HepG2 (cell line): Measurements from ENCODE around the gene SRSF3. TPM values are rescaled to one million over a fixed set of nuclear protein-coding genes. Genes with fewer than 3 reads are reported as not detected.

Experiments
- ATAC-seq: fragments of 200-7000 bp; cut with Tn5 transposase; 3 replicates; pipeline ENCODE4 v1.9.1; 2020; ENCODE audit warnings: mild to moderate bottlenecking, moderate library complexity
- BruUV-seq: library from RNA; stranded (reverse); fragments of 400-500 nt; replicated peaks from 2 replicates; lab custom pipeline; 2021; lab: Mats Ljungman, UMichigan
- CTCF ChIA-PET: fragments of 300-600 bp; formaldehyde crosslinking; extraction: SDS; loops from one replicate; lab custom pipeline; 2021; ENCODE audit warnings: low total read pairs, inconsistent platforms, low intra/inter-chr PET ratio; lab: Yijun Ruan, JAX
- POLR2A ChIA-PET: fragments of 350-600 bp; sonication (Branson Sonifier 250); formaldehyde crosslinking; loops from one replicate; lab custom pipeline; 2020; ENCODE audit warnings: antibody characterized with exemption, inconsistent platforms; lab: Yijun Ruan, JAX
- DNase-seq: peaks from one replicate; pipeline ENCODE4 v3.0.0-alpha.2; 2015; ENCODE audit warnings: low spot score
- FAIRE-seq: peaks from 3 replicates; lab custom pipeline; 2011; peaks lifted over from hg19 to GRCh38; lab: Jason Lieb, UNC
- H2AFZ ChIP-seq: one replicate; pipeline ENCODE4 v1.6.1; 2011; ENCODE audit warnings: low read length, inconsistent platforms
- H3K27ac ChIP-seq: fragments of 300-600 bp; 3 replicates; pipeline ENCODE4 v1.8.0; 2011; ENCODE audit warnings: mixed run types, mild to moderate bottlenecking, mixed read lengths, low read length, inconsistent platforms; ENCODE audit not compliant: insufficient read depth; ENCODE audit errors: extremely low read length
- H3K27me3 ChIP-seq, 2 experiments: fragments of 200-600 bp in 1 of 2; 2 replicates in 1 of 2; 3 replicates in 1 of 2; pipeline versions ENCODE4 v1.6.0 to v1.8.0; 2011; ENCODE audit warnings: low read length in 2 of 2, mild to moderate bottlenecking in 2 of 2, moderate library complexity in 2 of 2, inconsistent platforms in 1 of 2; ENCODE audit not compliant: insufficient read depth in 2 of 2, control insufficient read depth in 1 of 2
- H3K36me3 ChIP-seq, 2 experiments: fragments of 200-600 bp in 1 of 2; replicated peaks in 1 of 2; 2 replicates in 1 of 2; 3 replicates in 1 of 2; pipeline versions ENCODE4 v1.5.1 to v1.8.0; 2011; ENCODE audit warnings: low read length in 2 of 2, inconsistent platforms in 1 of 2; ENCODE audit not compliant: insufficient read depth in 2 of 2, control insufficient read depth in 1 of 2
- H3K4me1 ChIP-seq: 2 replicates; pipeline ENCODE4 v1.5.1; 2012; ENCODE audit warnings: low read length, inconsistent platforms; ENCODE audit not compliant: insufficient read depth
- H3K4me2 ChIP-seq: 2 replicates; pipeline ENCODE4 v1.6.0; 2011; ENCODE audit warnings: low read depth, low read length, inconsistent platforms
- H3K4me3 ChIP-seq, 3 experiments: fragments of 200-600 bp in 1 of 3; sonication (generic), shearing (Covaris generic) in 1 of 3; replicated peaks in 1 of 3; 2 replicates each; pipeline ENCODE4 v1.5.1; 2011 to 2016; ENCODE audit warnings: low read length in 3 of 3, inconsistent platforms in 2 of 3, low read depth in 2 of 3, mild to moderate bottlenecking in 2 of 3, control low read depth in 1 of 3, mixed read lengths in 1 of 3; ENCODE audit not compliant: insufficient read depth in 1 of 3
- H3K79me2 ChIP-seq: one replicate; pipeline ENCODE4 v1.6.1; 2011; ENCODE audit warnings: low read length, inconsistent platforms; ENCODE audit not compliant: insufficient read depth
- H3K9ac ChIP-seq: 2 replicates; pipeline ENCODE4 v1.6.0; 2011; ENCODE audit warnings: mild to moderate bottlenecking, low read depth, low read length, inconsistent platforms; ENCODE audit not compliant: insufficient read depth
- H3K9me3 ChIP-seq: 2 replicates; pipeline ENCODE4 v1.5.1; 2012; ENCODE audit warnings: mild to moderate bottlenecking, low read length
- H4K20me1 ChIP-seq: 2 replicates; pipeline ENCODE4 v1.6.0; 2011; ENCODE audit warnings: inconsistent platforms, mild to moderate bottlenecking, low read length, moderate library complexity; ENCODE audit not compliant: insufficient read depth
- ARNTL ChIP-seq: sonication (generic); formaldehyde crosslinking; IDR thresholded peaks from 2 replicates; pipeline ENCODE4 v1.4.0; 2020; ENCODE audit warnings: mild to moderate bottlenecking, missing genetic modification reagents
- ELF3 ChIP-seq: IDR thresholded peaks from 2 replicates; pipeline ENCODE4 v1.6.1; 2016; ENCODE audit warnings: missing genetic modification reagents, missing compliant biosample characterization
- HNRNPUL1 ChIP-seq: fragments of 200-400 bp; formaldehyde crosslinking; IDR thresholded peaks from 2 replicates; pipeline ENCODE4 v1.6.1; 2017; ENCODE audit warnings: low read depth, mild to moderate bottlenecking, low read length, moderate library complexity
- KLF13 ChIP-seq: sonication (generic); formaldehyde crosslinking; IDR thresholded peaks from 2 replicates; pipeline ENCODE4 v1.4.0; 2020; ENCODE audit warnings: mild to moderate bottlenecking, missing genetic modification reagents
- NFATC3 ChIP-seq: sonication (generic); formaldehyde crosslinking; IDR thresholded peaks from 2 replicates; pipeline ENCODE4 v1.5.1; 2020; ENCODE audit warnings: mild to moderate bottlenecking, missing genetic modification reagents
- PRDM4 ChIP-seq: sonication (generic); formaldehyde crosslinking; IDR thresholded peaks from 2 replicates; pipeline ENCODE4 v1.9.0; 2021; ENCODE audit warnings: missing genetic modification reagents, borderline replicate concordance
- RCOR2 ChIP-seq: IDR thresholded peaks from 2 replicates; pipeline ENCODE4 v1.6.1; 2016; ENCODE audit warnings: missing biosample characterization, missing genetic modification reagents
- TFDP2 ChIP-seq: sonication (generic); formaldehyde crosslinking; IDR thresholded peaks from 2 replicates; pipeline ENCODE4 v1.4.0; 2020; ENCODE audit warnings: missing genetic modification reagents
- ZFX ChIP-seq: sonication (generic); formaldehyde crosslinking; IDR thresholded peaks from 2 replicates; pipeline ENCODE4 v1.4.0; 2020; ENCODE audit warnings: mild to moderate bottlenecking, low read depth, missing genetic modification reagents, moderate library complexity
- ZNF512 ChIP-seq: sonication (generic); formaldehyde crosslinking; IDR thresholded peaks from 2 replicates; pipeline ENCODE4 v1.4.0; 2020; ENCODE audit warnings: mild to moderate bottlenecking, missing genetic modification reagents
- ZNF609 ChIP-seq: sonication (generic); formaldehyde crosslinking; IDR thresholded peaks from 2 replicates; pipeline ENCODE4 v1.4.0; 2020; ENCODE audit warnings: mild to moderate bottlenecking, missing genetic modification reagents, borderline replicate concordance
- ZNF691 ChIP-seq: sonication (generic); formaldehyde crosslinking; IDR thresholded peaks from 2 replicates; pipeline ENCODE4 v1.4.0; 2020; ENCODE audit warnings: missing genetic modification reagents, low read depth, mild to moderate bottlenecking, borderline replicate concordance
- ZNF790 ChIP-seq: sonication (generic); formaldehyde crosslinking; IDR thresholded peaks from 2 replicates; pipeline ENCODE4 v1.8.0; 2022; ENCODE audit warnings: missing genetic modification reagents, mild to moderate bottlenecking, borderline replicate concordance
- WGBS: methylation state at CpG from one replicate; pipeline ENCODE4 v1.1.6; 2017; ENCODE audit warnings: low lambda C conversion rate; 5-methylcytosine and 5-hydroxymethylcytosine counted together
- in situ Hi-C: cut with HindIII; loops from 2 replicates; pipeline ENCODE4 v1.10.0; 2017; ENCODE audit warnings: low pct_unique_long_range_greater_than_20kb; ENCODE audit not compliant: extremely low pct_ligation_motif_present
- intact Hi-C: fragments of 100-400 bp; cut with micrococcal nuclease; formaldehyde crosslinking; loops from one replicate; pipeline ENCODE4 v1.10.0; 2022; ENCODE audit not compliant: unreplicated experiment
- polyA plus RNA-seq, 8 experiments: library from polyadenylated mRNA; depleted of rRNA in 3 of 8; stranded (reverse) in 7 of 8; unstranded in 1 of 8; fragments of >200 nt; fragmentation: Illumina TruSeq in 4 of 8; extraction: Trizol in 4 of 8; gene quantifications; 2 replicates each; pipeline versions ENCODE4 v1.2.1 to v1.2.3, GENCODE V29; 2011 to 2016; ENCODE audit warnings: low read depth in 4 of 8, missing spikeins in 1 of 8, mixed read lengths in 1 of 8; ENCODE audit not compliant: insufficient read depth in 1 of 8
- total RNA-seq, 5 experiments: library from RNA; depleted of rRNA; stranded (reverse); fragments of >200 nt; fragmentation: Illumina TruSeq; extraction: Trizol; gene quantifications; 2 replicates each; pipeline ENCODE4 v1.2.3, GENCODE V29; 2016; ENCODE audit warnings: low read depth in 1 of 5

SRSF3 gene
- total and polyA plus RNA-seq, 2 of the 13 experiments (the other 11 are each of a cell fraction or from before 2014, with no cell fraction given) = 206 to 684 TPM

GRCh38 chr6:36555750-36556252, 38.4 kb upstream of the SRSF3 start:
- no TSS peak for BruUV-seq
- Histone ChIP-seq H3K9me3 (no peaks in the 10 kb centered on the region), H3K79me2 (no peaks in the 10 kb centered on the region), H3K4me2 (no peak overlapping the region), H4K20me1 (no peaks in the 10 kb centered on the region), H3K4me1 (peaks cover 7% of the 10 kb centered on the region), H3K9ac (no peak overlapping the region), H2AFZ (no peak overlapping the region), H3K27me3 (no peaks in the 10 kb centered on the region), H3K4me3 (no peak overlapping the region), H3K27ac (no peak overlapping the region), H3K36me3 (no peaks in the 10 kb centered on the region)
- intact Hi-C loops = no loop called here
- no peak for FAIRE-seq
- in situ Hi-C loops = no loop called here
- WGBS = 0% methylated on average over 1 of the region's 1 CpG
- ChIA-PET CTCF (no interaction called here), POLR2A (no interaction called here)
- ATAC-seq = no peak
- no peak for DNase-seq
- TF ChIP-seq ELF3 (no peak), ZNF512 (CRISPR knock-in tag) (no peak), RCOR2 (CRISPR knock-in tag) (no peak), TFDP2 (CRISPR knock-in tag) (no peak), ZNF691 (CRISPR knock-in tag) (no peak), HNRNPUL1 (no peak), KLF13 (no peak), PRDM4 (CRISPR knock-in tag) (no peak), ZNF790 (CRISPR knock-in tag) (no peak), ZFX (no peak), ZNF609 (no peak), ARNTL (CRISPR knock-in tag) (no peak), NFATC3 (CRISPR knock-in tag) (no peak)
